Gastrocnemius medialis (tissue), 4 donors: ENCODE measurements around the gene GLCCI1. TPM values are rescaled to one million over a fixed set of nuclear protein-coding genes. Genes with fewer than 3 reads are reported as not detected.

Experiments used
- ATAC-seq, 2 donors: fragments of 150-250 bp; one replicate each; pipeline ENCODE4 v1.9.1; 2016
- DNase-seq, 2 donors: peaks; one replicate each; pipeline ENCODE4 v3.0.0-alpha.2; 2019
- H3K27ac ChIP-seq, 4 donors: fragments of 200-600 bp; sonication (generic); 1 replicate in 1 of 4; 2 replicates in 3 of 4; pipeline ENCODE4 v1.5.1; 2016 to 2018; ENCODE audit warnings: mild to moderate bottlenecking in 2 of 4, moderate library complexity in 1 of 4
- H3K27me3 ChIP-seq, 3 donors: fragments of 200-600 bp; sonication (generic) in 2 of 3; 1 replicate in 1 of 3; 2 replicates in 2 of 3; pipeline versions ENCODE4 v1.5.1 to v1.6.0; 2016 to 2019; ENCODE audit warnings: mild to moderate bottlenecking in 1 of 3, moderate library complexity in 1 of 3
- H3K36me3 ChIP-seq, 2 donors: fragments of 200-600 bp; sonication (generic) in 1 of 2; one replicate each; pipeline ENCODE4 v1.5.1; 2017 to 2018
- H3K4me1 ChIP-seq, 2 donors: fragments of 200-600 bp; sonication (generic) in 1 of 2; one replicate each; pipeline ENCODE4 v1.5.1; 2016 to 2017; ENCODE audit warnings: mild to moderate bottlenecking in 2 of 2
- H3K4me3 ChIP-seq, 4 donors: fragments of 200-600 bp; sonication (generic) in 3 of 4; 1 replicate in 1 of 4; 2 replicates in 3 of 4; pipeline ENCODE4 v1.5.1; 2016 to 2019; ENCODE audit warnings: mild to moderate bottlenecking in 2 of 4
- H3K9me3 ChIP-seq, 3 donors: fragments of 200-600 bp; sonication (generic) in 2 of 3; 1 replicate in 1 of 3; 2 replicates in 2 of 3; pipeline ENCODE4 v1.5.1; 2016 to 2019
- POLR2A ChIP-seq, 2 donors: fragments of 450-650 bp; IDR thresholded peaks; one replicate each; pipeline ENCODE4 v1.6.1; 2017; ENCODE audit warnings: antibody characterized with exemption in 2 of 2, mild to moderate bottlenecking in 2 of 2, moderate library complexity in 2 of 2
- in situ Hi-C, 4 donors: fragments of 200-750 bp; cut with MboI; loops; one replicate each; pipeline versions ENCODE4 v1.15.0 to v1.8.0; 2017; ENCODE audit warnings: low sequenced_read_pairs in 4 of 4
- intact Hi-C: fragments of 100-400 bp; cut with DNase I; formaldehyde crosslinking; loops from one replicate; pipeline ENCODE4 v1.15.1; 2023; ENCODE audit warnings: low total_unique reads
- total RNA-seq, 4 donors: library from RNA; depleted of rRNA; stranded (reverse); fragments of >200 nt; gene quantifications; one replicate each; pipeline versions ENCODE4 v1.1.0 to v1.2.3, GENCODE V29; 2016
- TF ChIP-seq, protein P1 (sequence below), 5 experiments: fragments of 450-650 bp in 3 of 5; fragments of 200-600 bp in 2 of 5; sonication (generic) in 2 of 5; IDR thresholded peaks in 4 of 5; conservative IDR thresholded peaks in 1 of 5; 1 replicate in 4 of 5; 2 replicates in 1 of 5; pipeline ENCODE4 v1.5.1; 2016 to 2019; ENCODE audit warnings: antibody characterized with exemption in 5 of 5, mild to moderate bottlenecking in 3 of 5, moderate library complexity in 3 of 5

Gene GLCCI1
- total RNA-seq, 4 donors from 2014 or later: 1.2 to 6.1 (median 2.6) TPM

DNA sequence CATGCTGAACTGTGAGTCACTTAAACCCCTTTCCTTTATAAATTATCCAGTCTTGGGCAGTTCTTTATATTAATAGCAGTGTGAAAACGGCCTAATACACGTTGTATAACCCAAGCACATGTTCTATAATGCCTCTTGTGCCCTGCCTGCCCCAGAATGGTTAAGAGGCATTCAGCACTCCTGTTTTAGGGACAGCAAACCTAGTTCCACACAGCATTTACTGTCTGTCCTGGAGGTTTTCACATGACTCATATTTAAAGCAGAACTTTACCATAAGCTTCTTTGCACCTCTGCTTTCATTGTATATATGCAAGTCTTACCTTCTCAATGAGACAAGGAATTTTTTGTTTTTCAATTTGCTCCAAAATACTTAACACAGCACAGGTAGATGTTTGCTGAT, 148.6 kb downstream of the GLCCI1 start:
- in situ Hi-C loops: no loop called here
- Histone ChIP-seq H3K4me3 (no peak overlapping the region), H3K27me3 (no peaks in the 10 kb centered on the region), H3K4me1 (peaks cover 0 to 4% of the 10 kb centered on the region in 2 donors), H3K36me3 (no peaks in the 10 kb centered on the region), H3K27ac (no peak overlapping the region), H3K9me3 (no peaks in the 10 kb centered on the region)
- TF ChIP-seq, protein P1, sequence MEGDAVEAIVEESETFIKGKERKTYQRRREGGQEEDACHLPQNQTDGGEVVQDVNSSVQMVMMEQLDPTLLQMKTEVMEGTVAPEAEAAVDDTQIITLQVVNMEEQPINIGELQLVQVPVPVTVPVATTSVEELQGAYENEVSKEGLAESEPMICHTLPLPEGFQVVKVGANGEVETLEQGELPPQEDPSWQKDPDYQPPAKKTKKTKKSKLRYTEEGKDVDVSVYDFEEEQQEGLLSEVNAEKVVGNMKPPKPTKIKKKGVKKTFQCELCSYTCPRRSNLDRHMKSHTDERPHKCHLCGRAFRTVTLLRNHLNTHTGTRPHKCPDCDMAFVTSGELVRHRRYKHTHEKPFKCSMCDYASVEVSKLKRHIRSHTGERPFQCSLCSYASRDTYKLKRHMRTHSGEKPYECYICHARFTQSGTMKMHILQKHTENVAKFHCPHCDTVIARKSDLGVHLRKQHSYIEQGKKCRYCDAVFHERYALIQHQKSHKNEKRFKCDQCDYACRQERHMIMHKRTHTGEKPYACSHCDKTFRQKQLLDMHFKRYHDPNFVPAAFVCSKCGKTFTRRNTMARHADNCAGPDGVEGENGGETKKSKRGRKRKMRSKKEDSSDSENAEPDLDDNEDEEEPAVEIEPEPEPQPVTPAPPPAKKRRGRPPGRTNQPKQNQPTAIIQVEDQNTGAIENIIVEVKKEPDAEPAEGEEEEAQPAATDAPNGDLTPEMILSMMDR (IDR thresholded peaks at IDR 0.05 in 4 of 5, conservative IDR thresholded peaks at IDR 0.05 in 1 of 5): no peak
- no peak for TF ChIP-seq POLR2A (IDR thresholded peaks at IDR 0.05)
- ATAC-seq: no peak
- no peak for DNase-seq
- intact Hi-C loops: no loop called here

DNA sequence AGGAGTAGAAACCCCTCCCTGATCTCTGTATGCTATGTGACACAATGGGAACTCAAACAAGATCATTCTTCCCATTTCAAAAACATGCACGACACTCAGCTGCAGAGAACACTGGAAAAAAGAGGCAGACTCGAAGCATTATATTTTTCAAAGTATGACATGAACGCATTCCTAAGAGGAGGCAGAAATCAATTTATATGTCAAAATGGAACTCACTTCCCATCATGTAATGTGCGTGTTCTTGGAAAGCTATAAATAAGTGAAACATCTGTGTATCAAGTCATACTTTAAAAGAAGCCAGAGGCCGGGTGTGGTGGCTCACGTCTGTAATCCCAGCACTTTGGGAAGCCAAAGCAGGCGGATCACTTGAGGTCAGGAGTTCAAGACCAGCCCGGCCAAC, 150.7 kb downstream of the GLCCI1 start:
- Histone ChIP-seq H3K36me3 (no peaks in the 10 kb centered on the region), H3K4me3 (no peak overlapping the region), H3K9me3 (no peaks in the 10 kb centered on the region), H3K4me1 (peaks cover 0 to 4% of the 10 kb centered on the region in 2 donors), H3K27ac (no peak overlapping the region), H3K27me3 (no peaks in the 10 kb centered on the region)
- no peak for TF ChIP-seq POLR2A (IDR thresholded peaks at IDR 0.05)
- TF ChIP-seq, protein P1 (IDR thresholded peaks at IDR 0.05 in 4 of 5, conservative IDR thresholded peaks at IDR 0.05 in 1 of 5): no peak
- in situ Hi-C loops (no loop called here), intact Hi-C loops (no loop called here)
- DNase-seq (no peak), ATAC-seq (no peak)

DNA sequence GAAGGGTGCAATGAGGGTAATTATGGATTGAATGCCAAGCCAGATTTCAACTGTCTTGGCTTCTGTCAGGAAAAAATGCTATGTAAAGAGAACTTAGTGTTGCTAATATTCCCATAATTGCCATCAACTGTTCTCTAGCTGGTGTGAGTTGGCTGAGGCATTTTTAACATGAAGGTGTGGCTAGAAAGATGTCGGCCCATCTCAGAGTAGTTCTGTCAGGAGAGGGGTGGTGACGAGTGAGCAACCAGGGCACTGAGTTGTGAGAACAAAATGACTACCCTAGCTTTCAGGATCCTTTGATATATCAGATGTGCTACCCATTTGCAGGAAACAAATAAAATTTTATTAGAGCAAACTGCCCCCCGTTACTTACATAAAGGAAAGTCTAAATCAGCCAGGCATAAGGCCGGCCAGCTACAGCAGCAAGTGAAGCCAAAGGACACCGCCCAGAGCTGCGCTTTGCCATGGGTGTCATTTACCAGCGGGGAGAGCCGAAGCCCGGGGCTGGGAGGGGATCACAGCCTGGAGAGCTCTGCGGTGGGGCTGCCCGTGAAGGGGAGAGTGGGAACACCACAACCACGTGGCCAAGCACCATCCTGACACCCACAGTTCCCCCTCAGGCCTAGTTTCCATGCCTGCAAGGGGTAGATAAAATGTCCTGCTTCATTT, 151.9 kb downstream of the GLCCI1 start:
- Histone ChIP-seq H3K9me3 (no peaks in the 10 kb centered on the region), H3K27ac (no peak overlapping the region), H3K36me3 (no peaks in the 10 kb centered on the region), H3K4me1 (peaks cover 0 to 4% of the 10 kb centered on the region in 2 donors), H3K27me3 (no peaks in the 10 kb centered on the region), H3K4me3 (no peak overlapping the region)
- no peak for DNase-seq
- no peak for TF ChIP-seq POLR2A (IDR thresholded peaks at IDR 0.05)
- TF ChIP-seq, protein P1 (IDR thresholded peaks at IDR 0.05 in 4 of 5, conservative IDR thresholded peaks at IDR 0.05 in 1 of 5): no peak
- in situ Hi-C loops: no loop called here
- intact Hi-C loops: no loop called here
- ATAC-seq: no peak

DNA sequence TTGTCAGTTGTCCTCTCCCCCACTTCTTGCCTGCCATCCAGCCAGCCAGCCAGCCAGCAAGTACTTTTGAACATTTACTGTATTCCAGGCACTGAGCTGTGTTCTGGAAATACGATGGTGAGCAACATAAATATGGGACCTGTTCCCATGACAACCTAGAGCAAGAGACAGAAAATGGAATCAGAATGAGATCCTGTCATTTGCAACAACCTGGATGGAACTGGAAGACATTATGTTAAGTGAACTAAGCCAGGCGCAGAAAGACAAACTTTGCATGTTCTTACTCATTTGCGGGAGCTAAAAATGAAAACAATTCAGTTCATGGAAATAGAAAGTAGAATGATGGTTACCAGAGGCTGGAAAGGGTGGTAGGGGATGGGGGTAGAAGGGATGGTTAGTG, 152.6 kb downstream of the GLCCI1 start:
- ATAC-seq (no peak), DNase-seq (no peak)
- H3K9me3 ChIP-seq: no peaks in the 10 kb centered on the region
- TF ChIP-seq, protein P1 (IDR thresholded peaks at IDR 0.05 in 4 of 5, conservative IDR thresholded peaks at IDR 0.05 in 1 of 5): no peak
- TF ChIP-seq POLR2A (IDR thresholded peaks at IDR 0.05): no peak
- no peak overlapping the region for H3K4me3 ChIP-seq
- intact Hi-C loops: no loop called here
- H3K4me1 ChIP-seq: peaks cover 0 to 4% of the 10 kb centered on the region in 2 donors
- no peak overlapping the region for H3K27ac ChIP-seq
- H3K27me3 ChIP-seq: no peaks in the 10 kb centered on the region
- H3K36me3 ChIP-seq: no peaks in the 10 kb centered on the region
- in situ Hi-C loops: no loop called here
